GM21786 (cell line): ENCODE data around the gene DTNB.

Source experiments
- ATAC-seq: cut with Tn5 transposase; IDR thresholded peaks from one replicate; pipeline ENCODE4 v1.9.1; 2021; ENCODE audit not compliant: unreplicated experiment

The DTNB gene

DNA sequence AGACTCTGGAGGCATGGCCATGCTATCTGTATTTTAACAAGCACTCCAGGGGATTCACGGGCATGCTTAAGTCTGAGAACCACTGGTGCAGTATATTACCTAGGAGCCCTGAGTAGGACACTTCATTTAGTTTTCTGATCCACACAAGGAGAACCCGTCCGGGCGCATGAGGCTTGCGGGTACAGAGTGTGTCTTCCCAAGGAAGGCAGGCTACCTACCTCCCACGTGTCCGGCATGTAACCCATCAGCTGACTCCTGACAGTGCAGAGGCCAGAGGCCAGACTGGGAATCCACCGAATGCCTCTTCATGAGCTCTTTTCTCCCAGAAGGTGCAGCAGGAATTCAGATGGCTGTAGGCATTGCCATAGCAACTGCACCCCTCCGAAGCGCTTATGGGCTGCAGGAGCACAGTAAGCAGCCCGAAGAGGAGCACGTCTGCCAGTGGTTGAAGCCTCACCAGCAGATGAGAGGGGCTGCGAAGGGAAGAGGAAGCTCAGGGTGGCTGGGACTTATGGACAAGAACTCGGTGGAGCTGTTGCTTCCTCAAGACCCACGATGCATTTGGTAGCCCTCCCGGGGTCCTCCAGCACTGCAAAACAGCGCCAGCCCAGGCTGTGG lies 297.9 kb downstream of the DTNB start:
- ATAC-seq: no peak

DNA sequence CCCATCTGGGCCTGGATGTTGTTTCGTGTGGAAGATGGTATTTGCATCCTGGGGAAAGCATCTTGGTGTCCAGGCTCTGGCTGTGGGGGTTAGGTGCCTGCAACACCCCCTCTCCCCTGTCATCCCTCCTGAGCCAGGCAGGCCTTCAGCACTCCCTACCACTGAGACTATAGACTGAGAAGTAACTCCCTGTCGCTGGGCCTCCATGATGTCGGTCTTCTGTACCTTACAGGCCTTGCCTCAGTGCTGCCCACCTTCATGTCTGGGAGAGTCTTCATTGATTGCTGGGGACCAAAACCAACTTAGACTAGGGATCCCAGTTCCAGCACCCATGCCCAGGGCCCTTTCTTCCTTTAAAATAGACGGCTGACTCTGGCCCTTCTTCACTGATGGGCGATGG lies 298.6 kb downstream of the DTNB start:
- ATAC-seq: no peak

DNA sequence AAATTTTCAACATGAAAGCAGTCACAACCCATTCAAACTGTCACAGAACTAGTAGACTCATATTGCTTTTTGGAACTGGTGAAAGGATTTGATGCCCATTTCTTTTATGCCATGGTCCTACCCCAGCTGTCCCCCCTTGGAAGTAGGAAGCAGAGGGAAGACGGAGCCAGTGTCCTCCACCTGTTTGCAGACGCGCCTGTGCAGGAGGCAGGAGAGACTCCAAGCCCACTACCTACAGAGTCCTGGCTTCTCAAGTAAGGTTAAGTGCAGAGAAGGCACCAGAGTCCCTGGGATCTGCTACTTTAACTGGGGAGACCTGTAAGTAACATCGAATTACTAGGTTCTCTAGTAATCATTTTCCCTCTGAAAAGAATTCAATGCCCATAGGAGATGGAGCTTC lies 299.0 kb downstream of the DTNB start:
- ATAC-seq: no peak

GRCh38 chr2:25373269-25373981 lies 300.0 kb downstream of the DTNB start:
- ATAC-seq: no peak

GRCh38 chr2:25372405-25373268 lies 300.7 kb downstream of the DTNB start:
- no peak for ATAC-seq

DNA sequence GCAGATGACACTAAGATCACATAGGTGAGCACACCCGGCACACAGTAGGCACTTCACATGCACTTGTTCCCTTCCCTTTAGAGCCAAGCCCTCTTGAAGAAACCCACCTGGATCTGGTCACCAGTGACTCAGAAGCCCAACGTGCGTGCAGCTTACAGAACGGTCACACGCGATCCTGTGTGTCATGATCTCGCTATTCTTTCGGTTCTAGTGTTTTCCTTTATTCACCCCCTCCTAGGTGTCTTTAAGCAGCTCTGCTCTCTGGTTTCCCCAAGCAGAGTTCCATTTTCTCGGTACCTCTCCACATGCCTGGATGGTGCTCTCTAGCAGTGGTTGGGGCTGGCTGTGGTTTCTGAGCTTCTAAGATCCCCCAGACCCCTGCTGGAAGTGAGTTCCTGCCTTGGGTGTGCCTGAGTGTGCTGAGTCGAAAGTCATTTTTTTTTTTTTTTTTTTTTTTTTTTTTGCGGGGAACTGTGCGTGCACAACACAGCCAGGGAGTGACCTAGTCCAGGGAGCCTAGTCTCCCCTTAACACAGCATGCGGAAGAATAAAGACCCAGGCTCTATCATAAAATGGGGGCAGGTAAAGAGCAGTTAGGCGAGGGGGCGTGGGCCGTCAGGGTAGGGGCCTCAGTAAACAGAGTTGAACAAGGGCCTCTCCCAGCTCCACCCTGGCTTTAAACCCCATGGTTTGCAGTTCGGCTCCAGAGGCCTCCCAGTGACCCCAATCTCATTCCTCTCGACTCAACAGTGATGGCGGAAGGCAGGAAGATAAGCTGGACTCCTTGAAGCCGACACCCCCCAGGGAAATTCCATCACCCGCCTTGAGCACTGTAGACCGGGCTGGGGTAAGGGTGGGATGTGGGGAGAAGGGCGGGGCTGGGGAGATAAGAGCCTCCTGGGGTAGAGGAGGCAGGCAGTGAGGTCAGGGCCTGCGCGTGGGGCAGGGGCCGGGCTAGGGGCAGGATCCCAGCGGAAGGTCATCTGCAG lies 301.8 kb downstream of the DTNB start:
- ATAC-seq: no peak

GRCh38 chr2:25369876-25370275 lies 303.5 kb downstream of the DTNB start:
- ATAC-seq: no peak

DNA sequence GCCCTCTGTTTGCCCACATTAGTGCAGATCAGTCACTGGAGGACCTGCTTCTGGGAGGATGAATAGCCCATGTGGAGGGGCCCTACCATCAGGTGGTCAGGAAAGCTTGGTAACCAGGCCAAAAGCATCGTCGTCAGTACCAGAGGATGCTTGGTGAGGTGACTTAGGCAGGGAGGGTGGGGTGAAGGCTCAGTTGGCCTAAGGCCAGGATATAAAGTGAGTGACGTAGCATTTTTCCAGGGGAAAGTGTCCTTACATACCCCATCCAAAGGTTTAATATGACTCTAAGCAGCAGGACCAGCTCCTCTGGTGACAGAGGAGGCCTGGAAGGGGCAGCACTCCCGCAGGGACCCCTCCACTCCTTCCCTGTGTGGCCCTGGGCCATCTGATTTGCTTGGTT lies 303.9 kb downstream of the DTNB start:
- no peak for ATAC-seq

DNA sequence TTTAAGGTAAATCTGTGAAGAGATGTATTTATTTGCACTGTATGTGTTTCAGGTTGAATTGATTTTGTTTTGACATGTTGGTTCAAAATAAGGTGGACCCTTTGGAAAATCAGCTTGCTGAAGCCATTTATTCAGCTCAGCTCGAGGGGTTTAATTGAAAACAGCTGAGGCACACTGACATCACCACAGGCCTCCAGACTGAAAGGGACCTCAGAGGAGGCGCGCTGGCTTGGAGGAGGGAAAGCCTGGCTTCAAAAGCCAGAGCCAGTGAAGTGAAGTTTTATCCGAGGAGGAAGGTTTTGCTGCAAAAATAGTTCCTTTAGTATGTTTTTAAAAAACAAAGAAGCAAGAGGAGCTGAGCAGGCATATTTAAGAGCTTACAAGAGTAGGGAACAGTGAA lies 304.7 kb downstream of the DTNB start:
- no peak for ATAC-seq

DNA sequence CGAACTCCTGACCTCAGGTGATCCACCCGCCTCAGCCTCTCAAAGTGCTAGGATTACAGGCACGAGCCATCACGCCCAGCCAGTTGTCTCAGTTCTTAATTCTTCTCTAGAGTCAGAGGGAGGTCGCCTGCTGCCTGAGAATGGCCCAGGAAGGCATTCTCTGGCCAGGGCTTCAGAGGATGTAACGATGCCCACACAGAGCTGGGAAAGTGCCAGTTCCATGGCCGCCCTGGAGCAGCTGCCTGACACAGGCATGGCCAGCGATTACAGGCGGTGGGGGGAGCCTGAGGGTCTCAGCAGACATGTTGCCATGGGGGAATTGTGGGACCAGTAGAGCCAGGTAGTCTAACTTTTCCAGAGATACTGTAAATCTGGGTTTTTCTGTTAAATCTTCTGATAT lies 306.1 kb downstream of the DTNB start:
- ATAC-seq: no peak

GRCh38 chr2:25366629-25367028 lies 306.7 kb downstream of the DTNB start:
- ATAC-seq: no peak

- no peak for ATAC-seq
These were observed 308.1 kb downstream of the DTNB start for GRCh38 chr2:25365241-25365640.

GRCh38 chr2:25363733-25364132 lies 309.6 kb downstream of the DTNB start:
- no peak for ATAC-seq

- peak; percentile 76 for ATAC-seq
These were observed 310.8 kb downstream of the DTNB start for GRCh38 chr2:25362434-25363145.

DNA sequence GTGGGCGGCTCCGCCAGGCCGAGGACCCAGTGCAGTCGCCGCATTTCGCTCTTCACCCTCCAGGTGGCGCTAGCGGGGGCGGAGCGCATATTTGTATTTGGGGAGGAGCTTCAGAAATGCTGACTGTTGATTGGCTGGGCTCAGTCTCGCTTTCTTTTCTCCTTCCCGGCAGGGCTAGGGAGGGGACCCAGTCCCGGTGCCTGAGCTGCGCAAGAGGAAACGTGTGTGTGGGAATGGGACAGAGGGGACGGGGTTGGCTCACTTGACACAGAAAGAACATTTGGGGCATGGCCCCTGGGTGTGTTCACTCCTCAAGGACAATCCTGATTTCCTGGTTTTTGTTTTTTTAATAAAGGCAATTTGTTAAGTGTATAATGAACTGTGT lies 311.3 kb downstream of the DTNB start:
- ATAC-seq: peak; percentile 86

GRCh38 chr2:25361261-25362048 lies 311.9 kb downstream of the DTNB start:
- no peak for ATAC-seq

DNA sequence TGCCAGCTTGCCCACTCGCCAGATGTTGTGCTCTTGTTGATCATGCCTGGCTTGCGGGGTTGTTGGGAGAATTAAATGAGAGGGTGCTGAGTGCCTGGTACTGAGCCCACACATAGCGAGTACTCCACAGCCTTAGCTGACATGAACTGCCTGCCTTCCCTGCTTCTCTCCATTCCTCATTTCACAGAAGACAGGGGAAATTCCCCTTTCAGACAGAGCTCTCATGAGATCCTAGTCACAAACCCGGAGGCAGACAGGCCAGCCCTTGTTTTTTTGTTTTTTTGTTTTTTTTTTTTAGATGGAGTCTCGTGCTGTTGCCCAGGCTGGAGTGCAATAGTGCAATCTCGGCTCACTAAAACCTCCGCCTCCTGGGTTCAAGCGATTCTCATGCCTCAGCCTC lies 314.5 kb downstream of the DTNB start:
- ATAC-seq: no peak

DNA sequence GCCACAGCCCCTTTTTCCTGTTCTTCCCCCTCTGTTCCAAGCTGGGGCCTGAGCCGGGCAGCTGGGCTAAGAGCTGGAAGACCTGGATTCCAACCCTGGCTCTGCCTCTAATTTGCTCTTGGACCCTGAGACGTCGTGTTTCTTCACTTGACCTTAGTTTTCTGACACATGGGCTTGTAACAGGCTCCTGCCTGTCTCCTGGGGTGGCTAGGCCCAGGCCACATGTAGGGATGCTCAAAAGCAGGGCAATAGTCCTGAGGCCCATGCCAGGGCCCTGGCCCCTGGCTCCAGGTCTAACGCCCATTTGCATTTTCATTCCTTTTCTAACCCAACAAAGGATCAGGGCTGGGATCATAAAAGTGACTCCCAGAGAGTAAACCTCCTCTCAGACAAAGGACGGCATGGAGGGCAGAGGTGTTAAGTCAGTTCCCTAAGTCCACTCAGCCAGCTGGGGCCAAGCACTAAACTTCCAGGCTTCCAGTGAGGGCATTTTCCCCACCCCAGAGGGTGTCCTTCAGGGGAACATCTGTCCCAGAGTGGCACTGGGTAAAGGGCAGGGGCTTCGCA lies 315.0 kb downstream of the DTNB start:
- ATAC-seq: no peak

DNA sequence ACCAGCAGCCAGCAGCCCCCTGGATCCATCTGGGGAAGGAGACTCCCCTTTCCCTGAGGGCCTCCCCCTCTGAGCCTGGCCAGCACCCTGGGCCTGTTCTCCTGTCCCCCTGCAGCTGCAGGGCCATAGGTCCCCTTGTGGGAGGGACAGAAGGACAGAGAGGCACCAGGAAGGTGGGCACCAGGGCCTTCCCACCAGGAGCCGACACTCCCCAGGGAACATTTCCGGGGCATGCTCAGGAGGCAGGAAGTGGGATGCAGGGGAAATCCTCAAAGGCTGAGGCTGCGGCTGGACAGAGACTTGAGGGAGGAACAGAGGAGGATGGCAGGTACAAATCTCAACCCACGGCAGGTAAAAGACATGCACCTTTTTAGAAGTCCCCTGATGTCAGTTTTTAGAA lies 317.3 kb downstream of the DTNB start:
- no peak for ATAC-seq
